Left lobe of liver (tissue), 2 donors: Measurements from ENCODE around the gene RLN3. TPM values are rescaled to one million over a fixed set of nuclear protein-coding genes. Genes with fewer than 3 reads are reported as not detected.

Experiments
- ATAC-seq: fragments of 200-7000 bp; cut with Tn5 transposase; one replicate; pipeline ENCODE4 v1.9.1; 2020; ENCODE audit warnings: mild to moderate bottlenecking, moderate library complexity
- DNase-seq: peaks from one replicate; pipeline ENCODE4 v3.0.0-alpha.2; 2020; ENCODE audit warnings: low spot score
- total RNA-seq: library from RNA; stranded (reverse); gene quantifications from one replicate; pipeline ENCODE4 v1.2.1, GENCODE V29; 2021
- donor health status: DM: no; HTN: no; CAD: no; lungs with moderate emphysema.
- donor health status: DM: no; HTN: yes; CAD: no.

RLN3 gene
- total RNA-seq, 1 donor from 2014 or later = not detected

DNA sequence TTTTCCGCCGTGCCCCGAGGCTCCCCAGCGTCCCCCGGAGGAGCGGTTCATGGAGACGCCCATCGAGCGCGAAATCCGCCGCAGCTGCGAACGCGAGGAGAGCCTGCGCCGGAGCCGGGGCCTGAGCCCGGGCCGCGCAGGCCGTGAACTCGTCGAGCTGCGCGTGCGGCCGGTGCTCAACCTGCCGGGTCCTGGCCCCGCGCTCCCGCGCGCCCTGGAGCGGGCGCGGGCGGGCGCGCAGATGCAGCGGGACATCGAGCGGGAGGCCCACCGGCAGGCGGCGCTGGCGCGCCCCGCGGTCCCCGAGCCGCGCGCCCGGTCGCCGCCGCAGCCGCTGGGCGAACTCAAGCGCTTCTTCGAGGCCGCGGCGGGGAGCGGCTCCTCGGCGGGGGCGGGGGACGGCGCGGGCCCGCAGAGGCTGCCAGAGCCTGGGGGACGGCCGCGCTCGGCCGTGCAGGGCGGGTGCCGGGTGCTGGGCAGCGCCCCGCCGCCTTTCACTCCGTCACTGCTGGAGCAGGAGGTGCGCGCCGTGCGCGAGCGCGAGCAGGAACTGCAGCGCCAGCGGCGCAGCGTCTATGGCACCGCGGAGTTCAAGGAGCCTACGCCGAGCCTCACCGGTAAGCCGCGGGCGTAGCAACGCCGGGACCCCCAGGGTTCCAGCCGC is 45.4 kb downstream of the RLN3 start:
- ATAC-seq = peak; percentile 65
- DNase-seq = peak; percentile 81

DNA sequence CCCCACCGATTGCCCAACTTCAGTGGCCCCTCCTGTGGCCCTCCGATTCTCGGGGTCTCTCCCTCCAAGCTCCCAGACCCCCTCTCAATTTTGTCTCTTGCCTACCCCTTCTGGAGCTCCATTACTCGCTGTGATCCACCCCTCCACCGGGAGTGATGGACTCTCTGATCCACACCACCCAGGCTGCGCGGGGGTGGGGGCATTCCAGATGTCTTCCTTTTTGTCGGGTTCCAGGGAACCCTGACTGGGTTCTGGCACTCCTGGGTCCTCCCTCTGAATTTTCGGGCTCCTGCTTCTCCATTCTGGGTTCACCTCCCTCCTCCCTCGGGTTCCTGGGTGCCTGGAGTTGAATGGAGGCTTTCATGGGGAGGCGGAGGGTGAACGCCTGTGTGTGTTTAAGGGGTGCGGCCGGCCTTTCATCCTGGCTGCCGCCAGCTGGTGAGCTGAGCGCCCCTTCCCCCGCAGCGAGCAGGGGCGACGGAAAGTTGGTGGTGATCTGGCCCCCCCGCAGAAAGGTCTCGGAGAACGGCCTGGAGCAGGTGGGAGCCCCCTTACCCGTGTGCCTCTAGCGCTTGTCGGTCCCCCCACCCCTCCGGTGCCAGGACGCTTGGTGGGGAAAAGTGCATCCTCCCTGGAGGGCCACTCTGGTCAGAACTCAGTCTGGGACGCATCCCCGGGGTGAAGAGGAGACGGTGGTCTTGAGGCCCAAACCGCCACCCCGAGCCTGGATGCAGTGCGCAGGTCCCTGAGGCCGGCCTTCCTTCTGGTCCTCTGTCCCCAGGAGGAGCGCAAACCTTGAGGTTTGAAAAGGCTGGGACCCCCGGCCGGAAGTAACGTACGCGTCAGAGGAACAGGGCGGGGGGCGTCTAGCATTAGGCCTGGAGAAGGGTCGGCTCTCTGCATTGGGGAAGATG is 46.2 kb downstream of the RLN3 start:
- no peak for ATAC-seq
- DNase-seq = no peak

DNA sequence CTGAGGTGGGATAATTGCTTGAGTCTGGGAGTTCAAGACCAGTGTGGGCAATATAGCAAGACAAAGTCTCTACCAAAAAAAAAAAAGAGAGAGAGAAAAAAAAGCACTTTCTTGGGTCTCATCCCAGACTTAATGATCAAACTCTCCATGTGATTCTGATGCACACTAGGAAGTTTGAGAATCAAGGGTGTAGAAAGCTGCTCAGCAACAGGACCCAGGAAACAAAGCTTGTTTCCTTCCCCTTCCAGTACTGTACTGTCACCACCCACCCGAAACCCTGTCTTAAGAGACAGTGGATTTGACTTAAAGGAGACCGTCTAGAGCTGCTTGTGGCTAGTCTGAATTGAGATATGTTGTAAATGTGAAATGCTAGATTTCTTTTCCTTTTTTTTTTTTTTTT is 50.5 kb downstream of the RLN3 start:
- DNase-seq (no peak), ATAC-seq (no peak)

Other genes starting within 250 kb of the RLN3 start
- 1.5 TPM for gene ZSWIM4, start 232.7 kb upstream of the RLN3 start, total RNA-seq
- gene NANOS3, start 151.0 kb upstream of the RLN3 start, total RNA-seq = not detected
- gene BRME1, start 122.0 kb upstream of the RLN3 start, total RNA-seq = 1.3 TPM
- gene CC2D1A, start 121.9 kb upstream of the RLN3 start, total RNA-seq = 24.9 TPM
- not detected for gene PODNL1, start 89.7 kb upstream of the RLN3 start, total RNA-seq
- gene DCAF15, start 75.6 kb upstream of the RLN3 start, total RNA-seq = 11.4 TPM
- 7.0 TPM for gene RFX1, start 21.8 kb upstream of the RLN3 start, total RNA-seq
- gene IL27RA, start 3.6 kb downstream of the RLN3 start, total RNA-seq = 1.4 TPM
- gene PALM3, start 33.9 kb downstream of the RLN3 start, total RNA-seq = 42.7 TPM
- 15.2 TPM for gene MISP3, start 44.6 kb downstream of the RLN3 start, total RNA-seq
- not detected for gene C19orf67, start 57.6 kb downstream of the RLN3 start, total RNA-seq
- 19.1 TPM for gene SAMD1, start 62.6 kb downstream of the RLN3 start, total RNA-seq
- 78.4 TPM for gene PRKACA, start 89.6 kb downstream of the RLN3 start, total RNA-seq
- 0.45 TPM for gene ASF1B, start 108.4 kb downstream of the RLN3 start, total RNA-seq
- 1.3 TPM for gene ADGRL1, start 178.0 kb downstream of the RLN3 start, total RNA-seq